ENCODE measurements around the gene CKAP2L.

The CKAP2L gene

DNA sequence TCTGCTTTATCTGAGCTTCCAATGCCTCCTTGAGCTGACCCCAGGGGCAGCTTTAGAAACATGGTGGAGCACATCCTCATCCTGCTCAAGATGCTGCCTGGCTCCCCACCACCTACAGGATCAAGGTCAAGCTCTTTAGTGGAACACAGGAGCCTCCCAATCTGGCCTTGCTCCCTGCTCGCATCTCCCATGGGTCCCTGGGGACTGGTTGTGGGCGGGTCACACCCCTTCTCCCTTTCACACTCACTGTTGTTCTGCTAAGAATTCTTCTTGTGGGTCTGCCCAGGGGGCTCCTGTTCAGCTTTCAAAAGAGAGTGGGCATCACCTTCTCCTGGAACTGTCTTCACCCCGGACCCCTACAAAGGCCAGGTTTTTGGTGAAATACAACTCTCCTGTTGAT, 51.9 kb downstream of the CKAP2L start:
- no peak for ATAC-seq
- no peak for TF ChIP-seq ZNF70 (CRISPR knock-in tag; IDR thresholded peaks at IDR 0.05)
- TF ChIP-seq, protein P1, sequence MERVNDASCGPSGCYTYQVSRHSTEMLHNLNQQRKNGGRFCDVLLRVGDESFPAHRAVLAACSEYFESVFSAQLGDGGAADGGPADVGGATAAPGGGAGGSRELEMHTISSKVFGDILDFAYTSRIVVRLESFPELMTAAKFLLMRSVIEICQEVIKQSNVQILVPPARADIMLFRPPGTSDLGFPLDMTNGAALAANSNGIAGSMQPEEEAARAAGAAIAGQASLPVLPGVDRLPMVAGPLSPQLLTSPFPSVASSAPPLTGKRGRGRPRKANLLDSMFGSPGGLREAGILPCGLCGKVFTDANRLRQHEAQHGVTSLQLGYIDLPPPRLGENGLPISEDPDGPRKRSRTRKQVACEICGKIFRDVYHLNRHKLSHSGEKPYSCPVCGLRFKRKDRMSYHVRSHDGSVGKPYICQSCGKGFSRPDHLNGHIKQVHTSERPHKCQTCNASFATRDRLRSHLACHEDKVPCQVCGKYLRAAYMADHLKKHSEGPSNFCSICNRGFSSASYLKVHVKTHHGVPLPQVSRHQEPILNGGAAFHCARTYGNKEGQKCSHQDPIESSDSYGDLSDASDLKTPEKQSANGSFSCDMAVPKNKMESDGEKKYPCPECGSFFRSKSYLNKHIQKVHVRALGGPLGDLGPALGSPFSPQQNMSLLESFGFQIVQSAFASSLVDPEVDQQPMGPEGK (CRISPR knock-in tag; IDR thresholded peaks at IDR 0.05; ENCODE audit: borderline replicate concordance): no peak
- TF ChIP-seq ESRRG (CRISPR knock-in tag; IDR thresholded peaks at IDR 0.05): no peak
- TF ChIP-seq TOX (CRISPR knock-in tag; IDR thresholded peaks at IDR 0.05; ENCODE audit: borderline replicate concordance): no peak
- TF ChIP-seq, protein P2, sequence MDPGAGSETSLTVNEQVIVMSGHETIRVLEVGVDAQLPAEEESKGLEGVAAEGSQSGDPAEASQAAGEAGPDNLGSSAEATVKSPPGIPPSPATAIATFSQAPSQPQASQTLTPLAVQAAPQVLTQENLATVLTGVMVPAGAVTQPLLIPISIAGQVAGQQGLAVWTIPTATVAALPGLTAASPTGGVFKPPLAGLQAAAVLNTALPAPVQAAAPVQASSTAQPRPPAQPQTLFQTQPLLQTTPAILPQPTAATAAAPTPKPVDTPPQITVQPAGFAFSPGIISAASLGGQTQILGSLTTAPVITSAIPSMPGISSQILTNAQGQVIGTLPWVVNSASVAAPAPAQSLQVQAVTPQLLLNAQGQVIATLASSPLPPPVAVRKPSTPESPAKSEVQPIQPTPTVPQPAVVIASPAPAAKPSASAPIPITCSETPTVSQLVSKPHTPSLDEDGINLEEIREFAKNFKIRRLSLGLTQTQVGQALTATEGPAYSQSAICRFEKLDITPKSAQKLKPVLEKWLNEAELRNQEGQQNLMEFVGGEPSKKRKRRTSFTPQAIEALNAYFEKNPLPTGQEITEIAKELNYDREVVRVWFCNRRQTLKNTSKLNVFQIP (CRISPR knock-in tag; IDR thresholded peaks at IDR 0.05; ENCODE audit: borderline replicate concordance, low read depth): no peak
- no peak for TF ChIP-seq ZFP3 (CRISPR knock-in tag; IDR thresholded peaks at IDR 0.05)
- TF ChIP-seq, protein P3, sequence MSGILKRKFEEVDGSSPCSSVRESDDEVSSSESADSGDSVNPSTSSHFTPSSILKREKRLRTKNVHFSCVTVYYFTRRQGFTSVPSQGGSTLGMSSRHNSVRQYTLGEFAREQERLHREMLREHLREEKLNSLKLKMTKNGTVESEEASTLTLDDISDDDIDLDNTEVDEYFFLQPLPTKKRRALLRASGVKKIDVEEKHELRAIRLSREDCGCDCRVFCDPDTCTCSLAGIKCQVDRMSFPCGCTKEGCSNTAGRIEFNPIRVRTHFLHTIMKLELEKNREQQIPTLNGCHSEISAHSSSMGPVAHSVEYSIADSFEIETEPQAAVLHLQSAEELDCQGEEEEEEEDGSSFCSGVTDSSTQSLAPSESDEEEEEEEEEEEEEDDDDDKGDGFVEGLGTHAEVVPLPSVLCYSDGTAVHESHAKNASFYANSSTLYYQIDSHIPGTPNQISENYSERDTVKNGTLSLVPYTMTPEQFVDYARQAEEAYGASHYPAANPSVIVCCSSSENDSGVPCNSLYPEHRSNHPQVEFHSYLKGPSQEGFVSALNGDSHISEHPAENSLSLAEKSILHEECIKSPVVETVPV (CRISPR knock-in tag; IDR thresholded peaks at IDR 0.05): no peak
- TF ChIP-seq ISL1 (CRISPR knock-in tag; IDR thresholded peaks at IDR 0.05): no peak

DNA sequence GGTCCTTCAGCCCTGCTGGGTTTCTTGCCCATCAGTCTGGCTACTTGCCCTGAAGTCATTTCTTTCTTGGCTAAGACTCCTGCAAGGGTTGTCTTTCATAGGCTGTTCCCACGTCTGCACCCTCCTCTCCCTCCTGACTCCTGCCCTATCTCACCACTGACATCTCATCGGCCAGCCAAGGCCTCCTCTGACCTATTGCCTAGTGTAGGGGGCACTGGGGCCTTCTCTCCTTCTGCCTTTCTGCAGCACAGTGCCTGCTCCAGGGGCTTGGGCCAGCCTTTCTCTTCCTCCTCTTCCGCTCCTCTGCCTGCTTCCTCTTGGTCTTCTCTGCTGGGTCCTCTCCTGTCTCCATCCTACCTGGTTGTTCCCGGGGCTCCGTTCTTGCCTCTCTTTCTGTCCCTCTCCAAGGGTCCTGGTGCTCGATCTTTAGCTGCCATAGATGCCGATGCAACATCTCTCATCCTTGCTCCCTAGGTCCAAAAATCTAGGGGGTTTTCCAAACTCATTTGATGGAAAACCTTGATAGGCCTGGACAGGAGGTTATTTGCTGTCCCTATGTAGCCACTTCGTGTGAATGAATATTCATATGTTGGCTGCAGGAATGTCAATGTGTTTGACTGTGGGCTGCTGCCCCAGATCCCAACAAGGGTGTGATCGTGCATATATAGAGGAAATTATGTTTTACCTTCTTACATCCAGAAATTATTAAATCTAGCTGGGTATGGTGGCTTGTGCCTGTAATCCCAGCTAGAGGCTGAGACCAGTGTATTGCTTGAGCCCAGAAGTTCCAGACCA, 53.3 kb downstream of the CKAP2L start:
- no peak for TF ChIP-seq ISL1 (CRISPR knock-in tag; IDR thresholded peaks at IDR 0.05)
- TF ChIP-seq ARNTL (CRISPR knock-in tag; IDR thresholded peaks at IDR 0.05; ENCODE audit: borderline replicate concordance, low read depth): no peak
- no peak for TF ChIP-seq ZFP30 (CRISPR knock-in tag; IDR thresholded peaks at IDR 0.05)
- no peak for TF ChIP-seq RARB (CRISPR knock-in tag; IDR thresholded peaks at IDR 0.05)
- TF ChIP-seq BACH2 (CRISPR knock-in tag; IDR thresholded peaks at IDR 0.05; ENCODE audit: borderline replicate concordance): no peak
- TF ChIP-seq ZNF565 (CRISPR knock-in tag; conservative IDR thresholded peaks at IDR 0.05; ENCODE audit: low read depth): no peak
- TF ChIP-seq ZNF70 (CRISPR knock-in tag; IDR thresholded peaks at IDR 0.05): no peak
- TF ChIP-seq OSR1 (CRISPR knock-in tag; IDR thresholded peaks at IDR 0.05): no peak
- TF ChIP-seq, protein P4, sequence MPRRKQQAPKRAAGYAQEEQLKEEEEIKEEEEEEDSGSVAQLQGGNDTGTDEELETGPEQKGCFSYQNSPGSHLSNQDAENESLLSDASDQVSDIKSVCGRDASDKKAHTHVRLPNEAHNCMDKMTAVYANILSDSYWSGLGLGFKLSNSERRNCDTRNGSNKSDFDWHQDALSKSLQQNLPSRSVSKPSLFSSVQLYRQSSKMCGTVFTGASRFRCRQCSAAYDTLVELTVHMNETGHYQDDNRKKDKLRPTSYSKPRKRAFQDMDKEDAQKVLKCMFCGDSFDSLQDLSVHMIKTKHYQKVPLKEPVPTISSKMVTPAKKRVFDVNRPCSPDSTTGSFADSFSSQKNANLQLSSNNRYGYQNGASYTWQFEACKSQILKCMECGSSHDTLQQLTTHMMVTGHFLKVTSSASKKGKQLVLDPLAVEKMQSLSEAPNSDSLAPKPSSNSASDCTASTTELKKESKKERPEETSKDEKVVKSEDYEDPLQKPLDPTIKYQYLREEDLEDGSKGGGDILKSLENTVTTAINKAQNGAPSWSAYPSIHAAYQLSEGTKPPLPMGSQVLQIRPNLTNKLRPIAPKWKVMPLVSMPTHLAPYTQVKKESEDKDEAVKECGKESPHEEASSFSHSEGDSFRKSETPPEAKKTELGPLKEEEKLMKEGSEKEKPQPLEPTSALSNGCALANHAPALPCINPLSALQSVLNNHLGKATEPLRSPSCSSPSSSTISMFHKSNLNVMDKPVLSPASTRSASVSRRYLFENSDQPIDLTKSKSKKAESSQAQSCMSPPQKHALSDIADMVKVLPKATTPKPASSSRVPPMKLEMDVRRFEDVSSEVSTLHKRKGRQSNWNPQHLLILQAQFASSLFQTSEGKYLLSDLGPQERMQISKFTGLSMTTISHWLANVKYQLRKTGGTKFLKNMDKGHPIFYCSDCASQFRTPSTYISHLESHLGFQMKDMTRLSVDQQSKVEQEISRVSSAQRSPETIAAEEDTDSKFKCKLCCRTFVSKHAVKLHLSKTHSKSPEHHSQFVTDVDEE (CRISPR knock-in tag; IDR thresholded peaks at IDR 0.05): no peak
- TF ChIP-seq, protein P5, sequence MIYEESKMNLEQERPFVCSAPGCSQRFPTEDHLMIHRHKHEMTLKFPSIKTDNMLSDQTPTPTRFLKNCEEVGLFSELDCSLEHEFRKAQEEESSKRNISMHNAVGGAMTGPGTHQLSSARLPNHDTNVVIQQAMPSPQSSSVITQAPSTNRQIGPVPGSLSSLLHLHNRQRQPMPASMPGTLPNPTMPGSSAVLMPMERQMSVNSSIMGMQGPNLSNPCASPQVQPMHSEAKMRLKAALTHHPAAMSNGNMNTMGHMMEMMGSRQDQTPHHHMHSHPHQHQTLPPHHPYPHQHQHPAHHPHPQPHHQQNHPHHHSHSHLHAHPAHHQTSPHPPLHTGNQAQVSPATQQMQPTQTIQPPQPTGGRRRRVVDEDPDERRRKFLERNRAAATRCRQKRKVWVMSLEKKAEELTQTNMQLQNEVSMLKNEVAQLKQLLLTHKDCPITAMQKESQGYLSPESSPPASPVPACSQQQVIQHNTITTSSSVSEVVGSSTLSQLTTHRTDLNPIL (CRISPR knock-in tag; IDR thresholded peaks at IDR 0.05; ENCODE audit: low read depth): no peak
- no peak for TF ChIP-seq PPARA (CRISPR knock-in tag; IDR thresholded peaks at IDR 0.05; ENCODE audit: borderline replicate concordance)
- ATAC-seq: no peak

DNA sequence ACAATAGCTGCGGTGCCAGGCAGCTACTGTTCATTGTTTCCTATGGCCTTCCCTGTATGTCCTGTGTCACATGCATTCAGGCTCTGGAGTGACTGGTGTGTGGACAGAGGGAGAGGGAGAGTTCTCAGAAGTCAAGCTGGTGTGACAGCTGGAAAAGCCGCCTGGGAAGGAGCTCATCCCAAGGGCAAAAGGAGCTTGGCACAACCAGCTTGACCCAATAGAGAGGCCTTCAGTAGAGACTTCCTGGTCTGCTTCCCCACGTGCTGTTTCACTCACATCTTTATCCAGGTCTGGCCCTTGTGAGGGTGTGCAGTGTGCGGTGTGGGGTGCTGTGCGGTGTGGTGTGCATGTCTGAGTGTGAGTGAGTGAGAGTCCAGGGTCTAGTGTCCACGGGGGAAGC, 54.7 kb downstream of the CKAP2L start:
- TF ChIP-seq TOX (CRISPR knock-in tag; IDR thresholded peaks at IDR 0.05; ENCODE audit: borderline replicate concordance) (no peak), ISL1 (CRISPR knock-in tag; IDR thresholded peaks at IDR 0.05) (no peak), ZNF8 (CRISPR knock-in tag; IDR thresholded peaks at IDR 0.05) (no peak)
- TF ChIP-seq, protein P1 (CRISPR knock-in tag; IDR thresholded peaks at IDR 0.05; ENCODE audit: borderline replicate concordance): no peak
- ATAC-seq: no peak
